Skin of body (tissue), 2 donors: ENCODE data around the gene CYP2W1. TPM values are rescaled to one million over a fixed set of nuclear protein-coding genes. Genes with fewer than 3 reads are reported as not detected.

Experiments
- DNase-seq: peaks from one replicate; lab custom pipeline; 2025; lab: John Stamatoyannopoulos, UW
- total RNA-seq: library from RNA; depleted of rRNA; stranded (reverse); fragments of >200 nt; gene quantifications from one replicate; pipeline ENCODE4 v1.2.3, GENCODE V29; 2014

CYP2W1 gene
- total RNA-seq, 1 donor from 2014 or later: 17.4 TPM

GRCh38 chr7:1014681-1015080, 31.7 kb downstream of the CYP2W1 start:
- DNase-seq: no peak

- no peak for DNase-seq
Observed at GRCh38 chr7:1015196-1016121, 32.5 kb downstream of the CYP2W1 start.

GRCh38 chr7:1016577-1017531, 33.9 kb downstream of the CYP2W1 start:
- no peak for DNase-seq

GRCh38 chr7:1017586-1018333, 34.8 kb downstream of the CYP2W1 start:
- DNase-seq: no peak

GRCh38 chr7:1018334-1018695, 35.3 kb downstream of the CYP2W1 start:
- no peak for DNase-seq

GRCh38 chr7:1019255-1019785, 36.3 kb downstream of the CYP2W1 start:
- DNase-seq: no peak

- DNase-seq: no peak
Observed at GRCh38 chr7:1019789-1020610, 37.0 kb downstream of the CYP2W1 start.

GRCh38 chr7:1020849-1021251, 37.9 kb downstream of the CYP2W1 start:
- DNase-seq: no peak

GRCh38 chr7:1021366-1021765, 38.4 kb downstream of the CYP2W1 start:
- DNase-seq: no peak

GRCh38 chr7:1021931-1022330, 39.0 kb downstream of the CYP2W1 start:
- DNase-seq: no peak

- DNase-seq: no peak
Observed at GRCh38 chr7:1022356-1022755, 39.4 kb downstream of the CYP2W1 start.

GRCh38 chr7:1022801-1023465, 40.0 kb downstream of the CYP2W1 start:
- DNase-seq: no peak

GRCh38 chr7:1024331-1024841, 41.4 kb downstream of the CYP2W1 start:
- no peak for DNase-seq

- DNase-seq: no peak
Observed at GRCh38 chr7:1024876-1025742, 42.1 kb downstream of the CYP2W1 start.

GRCh38 chr7:1025743-1026581, 43.0 kb downstream of the CYP2W1 start:
- DNase-seq: no peak

- DNase-seq: no peak
Observed at GRCh38 chr7:1026721-1027161, 43.8 kb downstream of the CYP2W1 start.

GRCh38 chr7:1027242-1028043, 44.5 kb downstream of the CYP2W1 start:
- no peak for DNase-seq
